Loucy (cell line): ENCODE data around the gene PARP15.

Experiments used
- H2AFZ ChIP-seq: fragments of 200-600 bp; sonication (generic); 2 replicates; pipeline ENCODE4 v1.6.0; 2016; ENCODE audit warnings: antibody characterized with exemption, mild to moderate bottlenecking, low read length, moderate library complexity
- H3F3A ChIP-seq: fragments of 200-600 bp; 2 replicates; pipeline ENCODE4 v1.6.0; 2016; ENCODE audit warnings: antibody characterized with exemption, low read depth, mild to moderate bottlenecking
- H3K27me3 ChIP-seq: fragments of 200-600 bp; sonication (generic); 2 replicates; pipeline ENCODE4 v1.6.1; 2014; ENCODE audit warnings: low read length, mild to moderate bottlenecking; ENCODE audit not compliant: insufficient read depth, poor library complexity, severe bottlenecking
- H3K36me3 ChIP-seq: fragments of 200-600 bp; sonication (generic); 2 replicates; pipeline ENCODE4 v1.6.1; 2016; ENCODE audit warnings: low read length; ENCODE audit not compliant: insufficient read depth
- H3K4me1 ChIP-seq: fragments of 200-600 bp; sonication (generic); 2 replicates; pipeline ENCODE4 v1.5.1; 2014; ENCODE audit warnings: low read length, mild to moderate bottlenecking; ENCODE audit not compliant: insufficient read depth, poor library complexity, severe bottlenecking
- H3K4me2 ChIP-seq: fragments of 200-600 bp; sonication (generic); 2 replicates; pipeline ENCODE4 v1.6.0; 2014; ENCODE audit warnings: antibody characterized with exemption, low read length, low read depth, mild to moderate bottlenecking; ENCODE audit not compliant: poor library complexity, severe bottlenecking
- H3K4me3 ChIP-seq: fragments of 200-600 bp; sonication (generic); 2 replicates; pipeline ENCODE4 v1.5.1; 2014; ENCODE audit warnings: low read length, mild to moderate bottlenecking, mixed read lengths; ENCODE audit not compliant: poor library complexity, severe bottlenecking
- H3K79me2 ChIP-seq: fragments of 200-600 bp; sonication (generic); 2 replicates; pipeline ENCODE4 v1.6.1; 2014; ENCODE audit warnings: low read length; ENCODE audit not compliant: insufficient read depth
- H3K9ac ChIP-seq: fragments of 200-600 bp; sonication (generic); 2 replicates; pipeline ENCODE4 v1.6.0; 2014; ENCODE audit warnings: mild to moderate bottlenecking, low read depth, low read length, moderate library complexity; ENCODE audit not compliant: poor library complexity, severe bottlenecking
- H3K9me2 ChIP-seq: fragments of 200-600 bp; sonication (generic); replicated peaks from 2 replicates; pipeline ENCODE4 v1.6.1; 2016; ENCODE audit warnings: low read depth, low read length, mixed read lengths
- H3K9me3 ChIP-seq: fragments of 200-600 bp; sonication (generic); 2 replicates; pipeline ENCODE4 v1.6.1; 2014; ENCODE audit warnings: mild to moderate bottlenecking, antibody characterized with exemption, low read length, low read depth; ENCODE audit not compliant: insufficient read depth
- H4K20me1 ChIP-seq: fragments of 200-600 bp; sonication (generic); 2 replicates; pipeline ENCODE4 v1.6.0; 2014; ENCODE audit warnings: antibody characterized with exemption, low read length, mild to moderate bottlenecking; ENCODE audit not compliant: insufficient read depth, poor library complexity, severe bottlenecking
- EZH2phosphoT487 ChIP-seq: fragments of 200-600 bp; IDR thresholded peaks from 2 replicates; pipeline ENCODE4 v1.6.1; 2018; ENCODE audit warnings: antibody characterized with exemption, mild to moderate bottlenecking, moderate library complexity, borderline replicate concordance
- TF ChIP-seq, protein P1 (sequence below): fragments of 200-600 bp; sonication (generic); conservative IDR thresholded peaks from 2 replicates; pipeline ENCODE4 v1.5.1; 2014; ENCODE audit warnings: mild to moderate bottlenecking, antibody characterized with exemption, low read length

PARP15 gene

GRCh38 chr3:122538956-122539490, 38.4 kb upstream of the PARP15 start:
- Histone ChIP-seq H3K27me3 (no peaks in the 10 kb centered on the region), H3K9me2 (no peaks in the 10 kb centered on the region), H3K4me3 (no peak overlapping the region), H3K79me2 (no peaks in the 10 kb centered on the region), H3K4me1 (peaks cover 5% of the 10 kb centered on the region), H3K9ac (no peak overlapping the region), H3K9me3 (no peaks in the 10 kb centered on the region), H3K4me2 (no peak overlapping the region), H2AFZ (no peak overlapping the region), H4K20me1 (no peaks in the 10 kb centered on the region), H3K36me3 (no peaks in the 10 kb centered on the region), H3F3A (no peaks in the 10 kb centered on the region)
- TF ChIP-seq EZH2phosphoT487 = no peak
- TF ChIP-seq, protein P1, sequence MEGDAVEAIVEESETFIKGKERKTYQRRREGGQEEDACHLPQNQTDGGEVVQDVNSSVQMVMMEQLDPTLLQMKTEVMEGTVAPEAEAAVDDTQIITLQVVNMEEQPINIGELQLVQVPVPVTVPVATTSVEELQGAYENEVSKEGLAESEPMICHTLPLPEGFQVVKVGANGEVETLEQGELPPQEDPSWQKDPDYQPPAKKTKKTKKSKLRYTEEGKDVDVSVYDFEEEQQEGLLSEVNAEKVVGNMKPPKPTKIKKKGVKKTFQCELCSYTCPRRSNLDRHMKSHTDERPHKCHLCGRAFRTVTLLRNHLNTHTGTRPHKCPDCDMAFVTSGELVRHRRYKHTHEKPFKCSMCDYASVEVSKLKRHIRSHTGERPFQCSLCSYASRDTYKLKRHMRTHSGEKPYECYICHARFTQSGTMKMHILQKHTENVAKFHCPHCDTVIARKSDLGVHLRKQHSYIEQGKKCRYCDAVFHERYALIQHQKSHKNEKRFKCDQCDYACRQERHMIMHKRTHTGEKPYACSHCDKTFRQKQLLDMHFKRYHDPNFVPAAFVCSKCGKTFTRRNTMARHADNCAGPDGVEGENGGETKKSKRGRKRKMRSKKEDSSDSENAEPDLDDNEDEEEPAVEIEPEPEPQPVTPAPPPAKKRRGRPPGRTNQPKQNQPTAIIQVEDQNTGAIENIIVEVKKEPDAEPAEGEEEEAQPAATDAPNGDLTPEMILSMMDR = no peak

GRCh38 chr3:122546151-122546550, 31.3 kb upstream of the PARP15 start:
- no peak for TF ChIP-seq EZH2phosphoT487
- TF ChIP-seq, protein P1 = no peak
- Histone ChIP-seq H4K20me1 (no peaks in the 10 kb centered on the region), H3K4me3 (no peak overlapping the region), H3K4me1 (no peaks in the 10 kb centered on the region), H2AFZ (no peak overlapping the region), H3K9ac (no peak overlapping the region), H3F3A (no peaks in the 10 kb centered on the region), H3K4me2 (no peak overlapping the region), H3K79me2 (no peaks in the 10 kb centered on the region), H3K9me3 (no peaks in the 10 kb centered on the region), H3K9me2 (no peaks in the 10 kb centered on the region), H3K36me3 (no peaks in the 10 kb centered on the region), H3K27me3 (no peaks in the 10 kb centered on the region)

DNA sequence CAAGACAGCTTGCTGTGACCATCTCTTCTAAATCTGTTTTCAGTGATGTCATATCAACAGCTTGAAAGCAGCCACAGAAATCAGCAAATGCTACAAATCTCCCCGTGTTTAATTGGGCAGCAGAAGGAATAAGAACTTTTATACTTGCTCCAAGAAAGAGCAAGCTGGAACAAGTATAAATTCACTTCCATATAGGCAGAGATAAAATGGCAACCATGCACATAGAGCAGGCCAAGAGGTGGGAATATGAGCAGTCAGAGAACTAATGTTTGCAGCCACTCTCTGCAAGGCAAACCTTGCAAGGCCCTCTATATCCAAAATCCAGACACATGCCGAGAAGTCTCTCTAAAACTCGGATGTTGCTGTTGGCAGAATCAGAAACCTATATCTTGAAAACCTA, 29.4 kb upstream of the PARP15 start:
- Histone ChIP-seq H3K9ac (no peak overlapping the region), H3K27me3 (no peaks in the 10 kb centered on the region), H2AFZ (no peak overlapping the region), H3K36me3 (no peaks in the 10 kb centered on the region), H3K9me3 (no peaks in the 10 kb centered on the region), H3K4me3 (no peak overlapping the region), H3F3A (no peaks in the 10 kb centered on the region), H3K9me2 (no peaks in the 10 kb centered on the region), H3K4me1 (no peaks in the 10 kb centered on the region), H4K20me1 (no peaks in the 10 kb centered on the region), H3K4me2 (no peak overlapping the region), H3K79me2 (no peaks in the 10 kb centered on the region)
- TF ChIP-seq EZH2phosphoT487 = no peak

DNA sequence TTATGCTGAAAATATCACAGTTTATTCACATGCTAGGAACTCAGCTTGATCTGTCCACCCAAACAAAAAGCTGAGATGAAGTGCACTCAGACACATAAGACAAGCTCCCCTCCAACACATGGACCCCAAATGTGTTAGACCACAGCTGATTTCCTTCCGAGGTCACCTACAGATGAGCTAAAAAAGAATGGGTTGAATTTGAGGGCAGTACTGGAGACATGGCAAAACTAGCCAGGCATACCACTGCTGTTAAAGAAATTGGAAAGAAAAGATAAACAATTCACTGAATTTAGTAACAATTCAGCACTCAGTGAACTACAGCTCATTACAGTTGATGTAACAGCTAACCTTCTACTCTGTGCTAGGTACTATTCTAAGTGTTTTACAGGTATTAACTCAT, 28.8 kb upstream of the PARP15 start:
- TF ChIP-seq, protein P1 = no peak
- no peak for TF ChIP-seq EZH2phosphoT487
- Histone ChIP-seq H3K36me3 (no peaks in the 10 kb centered on the region), H3K9me3 (no peaks in the 10 kb centered on the region), H3K4me2 (no peak overlapping the region), H3F3A (no peaks in the 10 kb centered on the region), H3K27me3 (no peaks in the 10 kb centered on the region), H2AFZ (no peak overlapping the region), H3K4me1 (no peaks in the 10 kb centered on the region), H3K79me2 (no peaks in the 10 kb centered on the region), H3K4me3 (no peak overlapping the region), H4K20me1 (no peaks in the 10 kb centered on the region), H3K9me2 (no peaks in the 10 kb centered on the region), H3K9ac (no peak overlapping the region)
